Epithelial cell of proximal tubule (primary cell): ENCODE data around the gene DOCK6. TPM values are rescaled to one million over a fixed set of nuclear protein-coding genes. Genes with fewer than 3 reads are reported as not detected.
"Not testable (repeated sequence)": the region's sequence is repeated elsewhere in the genome, so short reads cannot be mapped to it uniquely, and the experiment has no call there.

Source experiments
- DNase-seq: peaks from one replicate; pipeline ENCODE4 v3.0.0-alpha.2; 2011; ENCODE audit warnings: low read depth
- H3K4me3 ChIP-seq: 2 replicates; pipeline ENCODE4 v1.5.1; 2011; ENCODE audit warnings: low read depth, mild to moderate bottlenecking, low read length
- total RNA-seq: library from RNA; depleted of rRNA; stranded (reverse); fragments of >200 nt; gene quantifications from 2 replicates; pipeline ENCODE4 v1.2.3, GENCODE V29; 2015
- TF ChIP-seq, protein P1 (sequence below): conservative IDR thresholded peaks from 2 replicates; pipeline ENCODE4 v1.5.1; 2012; ENCODE audit warnings: low read depth, mild to moderate bottlenecking, low read length

The DOCK6 gene
- total RNA-seq, 1 donor from 2014 or later = 17.2 TPM

GRCh38 chr19:11187441-11187840 lies 74.9 kb downstream of the DOCK6 start:
- DNase-seq = no peak
- H3K4me3 ChIP-seq = no peak overlapping the region
- TF ChIP-seq, protein P1, sequence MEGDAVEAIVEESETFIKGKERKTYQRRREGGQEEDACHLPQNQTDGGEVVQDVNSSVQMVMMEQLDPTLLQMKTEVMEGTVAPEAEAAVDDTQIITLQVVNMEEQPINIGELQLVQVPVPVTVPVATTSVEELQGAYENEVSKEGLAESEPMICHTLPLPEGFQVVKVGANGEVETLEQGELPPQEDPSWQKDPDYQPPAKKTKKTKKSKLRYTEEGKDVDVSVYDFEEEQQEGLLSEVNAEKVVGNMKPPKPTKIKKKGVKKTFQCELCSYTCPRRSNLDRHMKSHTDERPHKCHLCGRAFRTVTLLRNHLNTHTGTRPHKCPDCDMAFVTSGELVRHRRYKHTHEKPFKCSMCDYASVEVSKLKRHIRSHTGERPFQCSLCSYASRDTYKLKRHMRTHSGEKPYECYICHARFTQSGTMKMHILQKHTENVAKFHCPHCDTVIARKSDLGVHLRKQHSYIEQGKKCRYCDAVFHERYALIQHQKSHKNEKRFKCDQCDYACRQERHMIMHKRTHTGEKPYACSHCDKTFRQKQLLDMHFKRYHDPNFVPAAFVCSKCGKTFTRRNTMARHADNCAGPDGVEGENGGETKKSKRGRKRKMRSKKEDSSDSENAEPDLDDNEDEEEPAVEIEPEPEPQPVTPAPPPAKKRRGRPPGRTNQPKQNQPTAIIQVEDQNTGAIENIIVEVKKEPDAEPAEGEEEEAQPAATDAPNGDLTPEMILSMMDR = no peak

- no peak for DNase-seq
- TF ChIP-seq, protein P1 = no peak
- H3K4me3 ChIP-seq = no peak overlapping the region
Measured at GRCh38 chr19:11182994-11183393, 79.3 kb downstream of the DOCK6 start.

DNA sequence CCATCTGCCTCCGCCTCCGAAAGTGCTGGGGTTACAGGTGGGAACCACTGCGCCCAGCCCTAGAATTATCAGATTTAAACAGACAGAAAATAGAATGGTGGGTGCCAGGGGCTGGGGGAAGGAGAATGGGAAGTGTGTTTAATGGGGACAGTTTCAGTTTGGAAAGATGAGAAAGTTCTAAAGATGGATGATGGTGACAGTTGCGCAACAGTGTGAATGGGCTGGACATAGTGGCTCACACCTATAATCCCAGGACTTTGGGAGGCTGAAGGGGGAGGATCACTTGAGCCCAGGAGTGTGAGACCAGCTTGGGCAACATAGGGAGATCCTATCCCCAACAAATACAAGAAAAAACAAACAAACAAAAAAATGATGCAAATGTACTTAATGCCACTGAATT lies 80.8 kb downstream of the DOCK6 start:
- TF ChIP-seq, protein P1 = no peak
- H3K4me3 ChIP-seq = no peak overlapping the region
- no peak for DNase-seq

DNA sequence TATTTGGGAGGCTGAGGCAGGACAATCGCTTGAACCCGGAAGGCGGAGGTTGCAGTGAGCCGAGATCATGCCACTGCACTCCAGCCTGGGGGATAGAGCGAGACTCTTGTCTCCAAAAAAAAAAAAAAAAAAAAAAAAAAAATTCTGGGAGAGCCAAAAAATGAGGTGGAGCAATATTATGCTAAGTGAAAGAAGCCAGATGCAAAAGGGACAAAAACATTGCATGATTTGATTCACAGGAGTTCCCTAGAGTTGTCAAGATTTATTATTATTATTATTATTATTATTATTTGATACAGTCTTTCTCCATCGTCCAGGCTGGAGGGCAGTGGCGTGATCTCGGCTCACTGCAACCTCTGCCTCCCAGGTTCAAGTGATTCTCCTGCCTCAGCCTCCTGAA lies 81.3 kb downstream of the DOCK6 start:
- DNase-seq, H3K4me3 ChIP-seq: not testable (repeated sequence)

DNA sequence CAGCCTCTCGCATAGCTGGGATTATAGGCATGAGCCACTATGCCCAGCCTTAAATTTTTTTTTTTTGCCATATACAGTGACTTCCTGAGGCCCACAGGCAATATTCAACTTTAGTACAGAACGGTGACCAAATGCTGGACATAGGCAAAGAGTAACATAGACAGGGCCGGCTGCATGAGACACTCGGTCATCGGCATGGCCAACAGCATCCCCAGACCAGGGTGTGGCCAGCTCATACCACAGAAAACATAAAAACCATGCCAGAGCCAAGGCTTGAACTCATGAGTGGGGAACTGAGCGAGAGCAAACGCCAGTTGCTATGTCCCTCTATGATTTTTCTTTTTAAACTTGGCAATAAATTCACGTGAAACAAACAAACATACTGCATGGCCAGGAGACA lies 82.0 kb downstream of the DOCK6 start:
- H3K4me3 ChIP-seq = no peak overlapping the region
- TF ChIP-seq, protein P1 = no peak
- DNase-seq = no peak

DNA sequence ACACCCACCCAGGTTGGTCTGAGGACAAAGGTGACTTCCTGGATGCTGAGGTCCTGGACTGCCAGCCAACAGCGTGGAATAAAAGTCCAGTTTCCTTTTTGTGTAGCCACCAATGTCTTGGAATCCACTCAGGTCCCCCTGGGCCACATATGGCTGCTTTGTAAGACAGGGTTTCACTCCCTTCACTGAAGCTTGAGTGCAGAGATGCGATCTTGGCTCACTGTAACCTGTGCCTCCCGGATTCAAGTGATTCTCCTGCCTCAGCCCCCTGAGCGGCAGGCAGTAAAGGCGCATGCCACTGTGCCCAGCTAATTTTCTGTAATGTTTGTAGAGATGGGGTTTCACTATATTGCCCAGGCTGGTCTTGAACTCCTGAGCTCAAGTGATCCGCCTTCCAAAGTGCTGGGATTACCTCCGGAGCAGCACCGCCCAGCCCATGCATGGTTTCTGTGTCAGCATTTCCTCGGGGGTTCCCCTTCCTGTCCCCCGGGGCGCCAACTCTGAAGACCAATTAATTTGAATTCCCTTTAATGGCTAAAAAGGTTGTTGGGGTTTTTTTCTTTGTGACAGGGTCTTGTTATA lies 82.5 kb downstream of the DOCK6 start:
- no peak for DNase-seq
- H3K4me3 ChIP-seq = no peak overlapping the region
- TF ChIP-seq, protein P1 = no peak

DNA sequence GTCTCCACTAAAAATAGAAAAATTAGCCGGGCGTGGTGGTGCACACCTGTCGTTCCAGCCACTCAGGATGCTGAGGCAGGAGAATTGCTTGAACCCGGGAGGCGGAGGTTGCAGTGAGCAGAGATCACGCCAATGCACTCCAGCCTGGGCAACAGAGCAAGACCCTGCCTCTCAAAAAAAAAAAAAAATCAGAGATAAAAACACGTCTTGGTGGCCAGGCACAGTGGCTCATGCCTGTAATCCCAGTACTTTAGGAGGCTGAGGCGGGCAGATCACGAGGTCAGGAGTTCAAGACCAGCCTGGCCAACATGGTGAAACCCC lies 83.2 kb downstream of the DOCK6 start:
- not testable (repeated sequence) for H3K4me3 ChIP-seq, DNase-seq

DNA sequence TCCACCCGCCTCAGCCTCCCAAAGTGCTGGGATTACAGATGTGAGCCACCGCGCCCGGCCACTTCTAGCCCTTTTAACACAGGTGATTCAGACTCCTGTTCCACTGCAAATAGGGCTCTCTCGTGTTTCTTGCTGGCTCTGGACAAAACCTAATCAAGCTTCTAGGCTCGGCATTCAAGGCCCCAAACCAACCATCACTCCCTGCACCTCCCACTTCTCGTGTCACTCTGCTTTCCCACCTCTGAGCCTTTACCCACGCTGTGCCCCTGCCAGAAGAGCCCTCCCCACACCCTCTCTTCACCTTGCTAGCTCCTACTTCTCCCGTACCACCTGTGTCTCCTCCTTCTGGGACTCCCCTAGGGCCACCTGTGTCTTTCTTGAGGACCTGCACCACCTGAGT lies 84.7 kb downstream of the DOCK6 start:
- no peak for DNase-seq
- H3K4me3 ChIP-seq = no peak overlapping the region
- TF ChIP-seq, protein P1 = no peak
